ENCODE measurements around the gene EFCC1. TPM values are rescaled to one million over a fixed set of nuclear protein-coding genes. Genes with fewer than 3 reads are reported as not detected.

EFCC1 gene
- total RNA-seq, 1 experiment from 2014 or later, result not detected

GRCh38 chr3:128987302-128988100 lies 13.6 kb upstream of the EFCC1 start:
- Histone ChIP-seq H3K4me1 (ENCODE audit: insufficient read depth, low read length, poor library complexity, severe bottlenecking) (no peaks in the 10 kb centered on the region), H3K27ac (ENCODE audit: low read depth, low read length, poor library complexity, severe bottlenecking) (no peak overlapping the region), H3K4me3 (ENCODE audit: low read depth, low read length, poor library complexity, severe bottlenecking) (no peak overlapping the region), H3K36me3 (ENCODE audit: insufficient read depth, low read length, poor library complexity, severe bottlenecking) (no peaks in the 10 kb centered on the region), H3K27me3 (replicated peaks; ENCODE audit: insufficient read depth, low read depth, low read length, poor library complexity) (no peaks in the 10 kb centered on the region), H3K9me3 (ENCODE audit: low read depth, low read length, poor library complexity, severe bottlenecking) (no peaks in the 10 kb centered on the region)
- TF ChIP-seq, protein P1, sequence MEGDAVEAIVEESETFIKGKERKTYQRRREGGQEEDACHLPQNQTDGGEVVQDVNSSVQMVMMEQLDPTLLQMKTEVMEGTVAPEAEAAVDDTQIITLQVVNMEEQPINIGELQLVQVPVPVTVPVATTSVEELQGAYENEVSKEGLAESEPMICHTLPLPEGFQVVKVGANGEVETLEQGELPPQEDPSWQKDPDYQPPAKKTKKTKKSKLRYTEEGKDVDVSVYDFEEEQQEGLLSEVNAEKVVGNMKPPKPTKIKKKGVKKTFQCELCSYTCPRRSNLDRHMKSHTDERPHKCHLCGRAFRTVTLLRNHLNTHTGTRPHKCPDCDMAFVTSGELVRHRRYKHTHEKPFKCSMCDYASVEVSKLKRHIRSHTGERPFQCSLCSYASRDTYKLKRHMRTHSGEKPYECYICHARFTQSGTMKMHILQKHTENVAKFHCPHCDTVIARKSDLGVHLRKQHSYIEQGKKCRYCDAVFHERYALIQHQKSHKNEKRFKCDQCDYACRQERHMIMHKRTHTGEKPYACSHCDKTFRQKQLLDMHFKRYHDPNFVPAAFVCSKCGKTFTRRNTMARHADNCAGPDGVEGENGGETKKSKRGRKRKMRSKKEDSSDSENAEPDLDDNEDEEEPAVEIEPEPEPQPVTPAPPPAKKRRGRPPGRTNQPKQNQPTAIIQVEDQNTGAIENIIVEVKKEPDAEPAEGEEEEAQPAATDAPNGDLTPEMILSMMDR (conservative IDR thresholded peaks at IDR 0.05; ENCODE audit: low read depth, low read length), result no peak
- no peak for TF ChIP-seq EZH2 (IDR thresholded peaks at IDR 0.05; ENCODE audit: borderline replicate concordance, low read depth, low read length, poor library complexity, severe bottlenecking)
- BruUV-seq (replicated peaks), result no TSS peak
- DNase-seq (ENCODE audit: low spot score), result no peak
- intact Hi-C loops (cut with micrococcal nuclease; ENCODE audit: unreplicated experiment), result no loop called here
- ChIA-PET POLR2A (ENCODE audit: low non-redundant PET) (no interaction called here), CTCF (no interaction called here)

DNA sequence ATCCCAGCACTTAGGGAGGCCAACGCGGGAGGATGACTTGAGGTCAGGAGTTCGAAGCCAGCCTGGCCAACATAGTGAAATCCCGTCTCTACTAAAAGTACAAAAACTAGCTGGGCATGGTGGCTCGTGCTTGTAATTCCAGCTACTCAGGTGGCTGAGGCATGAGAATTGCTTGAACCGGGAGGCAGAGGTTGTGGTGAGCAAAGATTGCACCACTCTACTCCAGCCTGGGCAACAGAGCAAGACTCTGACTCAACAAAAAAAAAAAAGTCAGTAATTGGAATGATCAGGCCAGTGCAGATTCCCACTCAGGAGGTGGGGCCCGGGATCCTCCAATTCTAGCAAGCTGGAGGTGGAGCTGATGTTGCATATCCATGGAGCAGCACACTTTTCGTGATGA lies 12.8 kb upstream of the EFCC1 start:
- BruUV-seq (replicated peaks), result no TSS peak
- CTCF ChIA-PET, result no interaction called here
- Histone ChIP-seq H3K27ac (ENCODE audit: low read depth, low read length, poor library complexity, severe bottlenecking) (no peak overlapping the region), H3K4me1 (ENCODE audit: insufficient read depth, low read length, poor library complexity, severe bottlenecking) (no peaks in the 10 kb centered on the region), H3K9me3 (ENCODE audit: low read depth, low read length, poor library complexity, severe bottlenecking) (no peaks in the 10 kb centered on the region), H3K36me3 (ENCODE audit: insufficient read depth, low read length, poor library complexity, severe bottlenecking) (no peaks in the 10 kb centered on the region), H3K27me3 (replicated peaks; ENCODE audit: insufficient read depth, low read depth, low read length, poor library complexity) (no peaks in the 10 kb centered on the region), H3K4me3 (ENCODE audit: low read depth, low read length, poor library complexity, severe bottlenecking) (no peak overlapping the region)
- TF ChIP-seq EZH2 (IDR thresholded peaks at IDR 0.05; ENCODE audit: borderline replicate concordance, low read depth, low read length, poor library complexity, severe bottlenecking), result no peak
- TF ChIP-seq, protein P1 (conservative IDR thresholded peaks at IDR 0.05; ENCODE audit: low read depth, low read length), result no peak
- DNase-seq (ENCODE audit: low spot score), result no peak
- intact Hi-C loops (cut with micrococcal nuclease; ENCODE audit: unreplicated experiment), result no loop called here
- POLR2A ChIA-PET (ENCODE audit: low non-redundant PET), result no interaction called here

GRCh38 chr3:128991355-128991895 lies 9.7 kb upstream of the EFCC1 start:
- BruUV-seq (replicated peaks), result no TSS peak
- TF ChIP-seq, protein P1 (conservative IDR thresholded peaks at IDR 0.05; ENCODE audit: low read depth, low read length), result no peak
- TF ChIP-seq EZH2 (IDR thresholded peaks at IDR 0.05; ENCODE audit: borderline replicate concordance, low read depth, low read length, poor library complexity, severe bottlenecking), result no peak
- Histone ChIP-seq H3K9me3 (ENCODE audit: low read depth, low read length, poor library complexity, severe bottlenecking) (no peaks in the 10 kb centered on the region), H3K4me3 (ENCODE audit: low read depth, low read length, poor library complexity, severe bottlenecking) (no peak overlapping the region), H3K4me1 (ENCODE audit: insufficient read depth, low read length, poor library complexity, severe bottlenecking) (no peaks in the 10 kb centered on the region), H3K36me3 (ENCODE audit: insufficient read depth, low read length, poor library complexity, severe bottlenecking) (no peaks in the 10 kb centered on the region), H3K27me3 (replicated peaks; ENCODE audit: insufficient read depth, low read depth, low read length, poor library complexity) (no peaks in the 10 kb centered on the region), H3K27ac (ENCODE audit: low read depth, low read length, poor library complexity, severe bottlenecking) (no peak overlapping the region)
- ChIA-PET POLR2A (ENCODE audit: low non-redundant PET) (no interaction called here), CTCF (no interaction called here)
- intact Hi-C loops (cut with micrococcal nuclease; ENCODE audit: unreplicated experiment), result no loop called here
- no peak for DNase-seq (ENCODE audit: low spot score)
